HEK293 (cell line): ENCODE data around the gene BCOR.

Source experiments
- CTCF ChIA-PET: fragments of 350-600 bp; formaldehyde crosslinking; extraction: SDS; loops from one replicate; lab custom pipeline; 2021; ENCODE audit warnings: antibody characterized with exemption; lab: Yijun Ruan, JAX
- POLR2A ChIA-PET: fragments of 300-600 bp; formaldehyde crosslinking; extraction: SDS; loops from one replicate; lab custom pipeline; 2020; ENCODE audit warnings: antibody characterized with exemption, inconsistent platforms; lab: Yijun Ruan, JAX
- H3K27ac ChIP-seq: fragments of 200-500 bp; sonication (Bioruptor generic); 2 replicates; pipeline ENCODE4 v1.5.1; 2014; ENCODE audit warnings: low read depth, low read length, control low read depth, inconsistent platforms; ENCODE audit errors: extremely low read depth
- H3K36me3 ChIP-seq, 2 experiments: fragments of 200-500 bp in 1 of 2; sonication (Bioruptor generic) in 1 of 2; 1 replicate in 1 of 2; 2 replicates in 1 of 2; pipeline ENCODE4 v1.5.1; 2014 to 2017; ENCODE audit warnings: inconsistent platforms in 2 of 2, low read length in 2 of 2; ENCODE audit not compliant: control insufficient read depth in 2 of 2, insufficient read depth in 1 of 2
- H3K4me1 ChIP-seq: fragments of 200-500 bp; sonication (Bioruptor generic); 2 replicates; pipeline ENCODE4 v1.5.1; 2014; ENCODE audit warnings: mild to moderate bottlenecking, low read length, inconsistent platforms; ENCODE audit not compliant: control insufficient read depth, insufficient read depth
- H3K4me3 ChIP-seq: 2 replicates; pipeline ENCODE4 v1.5.1; 2011; ENCODE audit warnings: low read depth, mild to moderate bottlenecking, control low read depth, low read length, moderate library complexity
- H3K9me3 ChIP-seq: fragments of 200-500 bp; sonication (Bioruptor generic); 2 replicates; pipeline ENCODE4 v1.5.1; 2014; ENCODE audit warnings: low read depth, low read length, inconsistent platforms; ENCODE audit not compliant: control insufficient read depth, insufficient read depth
- EGR2 ChIP-seq: fragments of 450-650 bp; formaldehyde crosslinking; IDR thresholded peaks from 2 replicates; pipeline ENCODE4 v1.5.1; 2016; ENCODE audit warnings: low read depth, missing biosample characterization, missing genetic modification characterization
- KLF10 ChIP-seq: fragments of 450-650 bp; IDR thresholded peaks from 2 replicates; pipeline ENCODE4 v1.5.1; 2018; ENCODE audit warnings: missing biosample characterization, mild to moderate bottlenecking, missing genetic modification characterization
- MEIS1 ChIP-seq: sonication (generic); formaldehyde crosslinking; IDR thresholded peaks from 2 replicates; pipeline ENCODE4 v1.8.1; 2022; ENCODE audit warnings: missing genetic modification reagents, mild to moderate bottlenecking, borderline replicate concordance
- PRDM10 ChIP-seq: fragments of 450-650 bp; formaldehyde crosslinking; IDR thresholded peaks from 2 replicates; pipeline ENCODE4 v1.5.1; 2016; ENCODE audit warnings: missing biosample characterization, missing genetic modification characterization
- SP2 ChIP-seq: fragments of 450-650 bp; formaldehyde crosslinking; IDR thresholded peaks from 2 replicates; pipeline ENCODE4 v1.5.1; 2016; ENCODE audit warnings: missing biosample characterization, missing genetic modification characterization
- SP3 ChIP-seq: fragments of 450-650 bp; formaldehyde crosslinking; IDR thresholded peaks from 2 replicates; pipeline ENCODE4 v1.5.1; 2016; ENCODE audit warnings: missing biosample characterization, missing genetic modification characterization
- TSHZ1 ChIP-seq: fragments of 450-650 bp; formaldehyde crosslinking; IDR thresholded peaks from 2 replicates; pipeline ENCODE4 v1.5.1; 2016; ENCODE audit warnings: missing biosample characterization, missing genetic modification characterization, borderline replicate concordance
- YY1 ChIP-seq: fragments of 450-650 bp; formaldehyde crosslinking; IDR thresholded peaks from 2 replicates; pipeline ENCODE4 v1.5.1; 2018; ENCODE audit warnings: missing biosample characterization, missing genetic modification characterization
- ZBTB26 ChIP-seq: fragments of 450-650 bp; formaldehyde crosslinking; optimal IDR thresholded peaks from 2 replicates; pipeline ENCODE3; 2016; ENCODE audit warnings: missing biosample characterization, mild to moderate bottlenecking, missing genetic modification characterization
- ZFHX2 ChIP-seq: fragments of 450-650 bp; formaldehyde crosslinking; conservative IDR thresholded peaks from 2 replicates; pipeline ENCODE4 v1.5.1; 2016; ENCODE audit warnings: missing biosample characterization, missing genetic modification characterization
- ZIC2 ChIP-seq: fragments of 450-650 bp; formaldehyde crosslinking; IDR thresholded peaks from 2 replicates; pipeline ENCODE4 v1.5.1; 2016; ENCODE audit warnings: missing biosample characterization, missing genetic modification characterization
- ZNF175 ChIP-seq: fragments of 450-650 bp; formaldehyde crosslinking; IDR thresholded peaks from 2 replicates; pipeline ENCODE4 v1.5.1; 2016; ENCODE audit warnings: missing biosample characterization, missing genetic modification characterization
- ZNF223 ChIP-seq: fragments of 450-650 bp; formaldehyde crosslinking; IDR thresholded peaks from 2 replicates; pipeline ENCODE4 v1.5.1; 2016; ENCODE audit warnings: missing biosample characterization, missing genetic modification characterization
- ZNF398 ChIP-seq: fragments of 450-650 bp; formaldehyde crosslinking; IDR thresholded peaks from 2 replicates; pipeline ENCODE4 v1.5.1; 2017; ENCODE audit warnings: missing biosample characterization, missing genetic modification characterization
- ZNF423 ChIP-seq: fragments of 450-650 bp; formaldehyde crosslinking; IDR thresholded peaks from 2 replicates; pipeline ENCODE4 v1.5.1; 2016; ENCODE audit warnings: missing biosample characterization, missing genetic modification characterization
- ZNF513 ChIP-seq: fragments of 450-650 bp; IDR thresholded peaks from 2 replicates; pipeline ENCODE4 v1.5.1; 2018; ENCODE audit warnings: missing biosample characterization, missing genetic modification characterization
- ZNF544 ChIP-seq: fragments of 450-650 bp; formaldehyde crosslinking; IDR thresholded peaks from 2 replicates; pipeline ENCODE4 v1.5.0; 2017; ENCODE audit warnings: missing biosample characterization, missing genetic modification characterization
- ZNF707 ChIP-seq: fragments of 450-650 bp; formaldehyde crosslinking; IDR thresholded peaks from 2 replicates; pipeline ENCODE4 v1.5.1; 2016; ENCODE audit warnings: missing biosample characterization, missing genetic modification characterization
- ZNF76 ChIP-seq: fragments of 450-650 bp; formaldehyde crosslinking; IDR thresholded peaks from 2 replicates; pipeline ENCODE4; 2016; ENCODE audit warnings: low read depth, missing biosample characterization, missing genetic modification characterization, borderline replicate concordance

BCOR gene

GRCh38 chrX:40112996-40113395 lies 15.2 kb upstream of the BCOR start (continued):
- TF ChIP-seq TSHZ1 (tag by site-specific recombination): no peak

- no peaks in the 10 kb centered on the region for H3K36me3 ChIP-seq
- H3K9me3 ChIP-seq: no peaks in the 10 kb centered on the region
- ChIA-PET POLR2A (interaction anchor here (1.4 kb wide), 1 partner anchor 16 kb away, joined by 3 read pairs; no protein-coding TSS in a partner anchor), CTCF (no interaction called here)
- no peak overlapping the region for H3K4me3 ChIP-seq
- no peak overlapping the region for H3K27ac ChIP-seq
- H3K4me1 ChIP-seq: 0 out of 2 replicates have a peak, but pooled peaks cover 3% of the 10 kb centered on the region
- no peak for TF ChIP-seq YY1 (tag by site-specific recombination)
- no peak for TF ChIP-seq ZNF707 (tag by site-specific recombination)
- TF ChIP-seq ZNF223 (tag by site-specific recombination): no peak
- TF ChIP-seq, all 188 proteins: peak for 0
Observed at GRCh38 chrX:40111868-40112267, 14.1 kb upstream of the BCOR start.

GRCh38 chrX:40109288-40110008 lies 11.7 kb upstream of the BCOR start:
- Histone ChIP-seq H3K9me3 (no peaks in the 10 kb centered on the region), H3K4me3 (peak overlapping the region; percentile 51), H3K27ac (peak overlapping the region; percentile 100), H3K36me3 (no peaks in the 10 kb centered on the region), H3K4me1 (0 out of 2 replicates have a peak, but pooled peaks cover 5% of the 10 kb centered on the region)
- ChIA-PET CTCF (interaction anchor here (0.7 kb wide), 1 partner anchor 243 kb away, joined by 3 read pairs; no protein-coding TSS in a partner anchor), POLR2A (interaction anchor here (0.6 to 5.7 kb wide), 3 partner anchors 11 to 16 kb away, joined by 3 to 50 read pairs (median 5); partner anchors contain the start of gene BCOR)
- no peak for TF ChIP-seq KLF10 (tag by site-specific recombination)
- peak; percentile 91 for TF ChIP-seq ZNF398 (tag by site-specific recombination)
- peak; percentile 56 for TF ChIP-seq PRDM10 (tag by site-specific recombination)
- TF ChIP-seq ZBTB26 (tag by site-specific recombination): peak; percentile 36
- peak; percentile 51 for TF ChIP-seq SP2 (tag by site-specific recombination)
- TF ChIP-seq ZNF76 (tag by site-specific recombination): peak; percentile 38; the same call in 1 of the 2 replicates
- TF ChIP-seq ZIC2 (tag by site-specific recombination): peak; percentile 82
- 0 out of 2 replicates have a peak, but pooled peaks have one; percentile 7 for TF ChIP-seq ZNF513
- TF ChIP-seq ZFHX2 (tag by site-specific recombination): peak; percentile 70
- TF ChIP-seq EGR2 (tag by site-specific recombination): peak; percentile 64
- 0 out of 2 replicates have a peak, but pooled peaks have one; percentile 39 for TF ChIP-seq MEIS1 (CRISPR knock-in tag)
- 0 out of 2 replicates have a peak, but pooled peaks have one; percentile 39 for TF ChIP-seq ZNF423 (tag by site-specific recombination)
- TF ChIP-seq ZNF175 (tag by site-specific recombination): no peak
- TF ChIP-seq ZNF544 (tag by site-specific recombination): no peak
- peak; percentile 34; the same call in 1 of the 2 replicates for TF ChIP-seq SP3 (tag by site-specific recombination)
